IMR-90 (cell line): Measurements from ENCODE around the gene GSN. TPM values are rescaled to one million over a fixed set of nuclear protein-coding genes. Genes with fewer than 3 reads are reported as not detected.
A peak's percentile ranks its signal among the peaks of the same experiment; 100 is the strongest.

Experiments used
- ATAC-seq: fragments of 200-7000 bp; cut with Tn5 transposase; 2 replicates; pipeline ENCODE4 v1.9.1; 2020; ENCODE audit warnings: low read depth, mild to moderate bottlenecking, moderate library complexity
- BruUV-seq: library from RNA; stranded (reverse); fragments of 400-500 nt; replicated peaks from 2 replicates; lab custom pipeline; 2021; lab: Mats Ljungman, UMichigan
- CTCF ChIA-PET: fragments of 300-600 bp; formaldehyde crosslinking; extraction: SDS; loops from one replicate; lab custom pipeline; 2021; ENCODE audit warnings: antibody characterized with exemption; lab: Yijun Ruan, JAX
- POLR2A ChIA-PET: fragments of 300-600 bp; sonication (Branson Sonifier 250); formaldehyde crosslinking; loops from one replicate; lab custom pipeline; 2022; ENCODE audit warnings: antibody characterized with exemption; ENCODE audit not compliant: unreplicated experiment; lab: Charles Lee
- DNase-seq: peaks from one replicate; pipeline ENCODE4 v3.0.0; 2013
- H2AFZ ChIP-seq: replicated peaks from 2 replicates; pipeline ENCODE3; 2013; ENCODE audit warnings: low read length, mild to moderate bottlenecking; ENCODE audit not compliant: poor library complexity
- H2AK5ac ChIP-seq: 2 replicates; pipeline ENCODE4 v1.6.1; 2013; ENCODE audit warnings: low read depth, low read length, inconsistent platforms
- H2AK9ac ChIP-seq: replicated peaks from 2 replicates; pipeline ENCODE3; 2013; ENCODE audit warnings: mild to moderate bottlenecking, low read depth, low read length, moderate library complexity; ENCODE audit not compliant: poor library complexity
- H2BK120ac ChIP-seq: 2 replicates; pipeline ENCODE4 v1.6.1; 2013; ENCODE audit warnings: low read depth, low read length, inconsistent platforms
- H2BK15ac ChIP-seq: 3 replicates; pipeline ENCODE4 v1.6.1; 2013; ENCODE audit warnings: low read depth, low read length, inconsistent platforms
- H2BK20ac ChIP-seq: 2 replicates; pipeline ENCODE4 v1.6.1; 2013; ENCODE audit warnings: low read depth, mild to moderate bottlenecking, inconsistent platforms, low read length, moderate library complexity
- H2BK5ac ChIP-seq: 2 replicates; pipeline ENCODE4 v1.6.1; 2013; ENCODE audit warnings: mild to moderate bottlenecking, low read depth, low read length, inconsistent platforms; ENCODE audit not compliant: poor library complexity, severe bottlenecking
- H3K14ac ChIP-seq: replicated peaks from 2 replicates; pipeline ENCODE4 v1.6.1; 2013; ENCODE audit warnings: low read depth, low read length, inconsistent platforms
- H3K18ac ChIP-seq: 2 replicates; pipeline ENCODE4 v1.6.1; 2013; ENCODE audit warnings: low read depth, low read length, control low read depth
- H3K23ac ChIP-seq: 2 replicates; pipeline ENCODE4 v1.6.1; 2013; ENCODE audit warnings: low read depth, low read length, inconsistent platforms
- H3K27ac ChIP-seq: 2 replicates; pipeline ENCODE4 v1.5.1; 2013; ENCODE audit warnings: mild to moderate bottlenecking, control low read depth, low read length; ENCODE audit not compliant: insufficient read depth
- H3K27me3 ChIP-seq: 2 replicates; pipeline ENCODE4 v1.6.1; 2013; ENCODE audit warnings: low read length; ENCODE audit not compliant: control insufficient read depth, insufficient read depth
- H3K36me3 ChIP-seq: 2 replicates; pipeline ENCODE4 v1.6.1; 2013; ENCODE audit warnings: low read length, mixed read lengths; ENCODE audit not compliant: control insufficient read depth, insufficient read depth
- H3K4ac ChIP-seq: 2 replicates; pipeline ENCODE4 v1.6.1; 2013; ENCODE audit warnings: low read depth, low read length, inconsistent platforms
- H3K4me1 ChIP-seq: 2 replicates; pipeline ENCODE4 v1.6.1; 2013; ENCODE audit warnings: low read length, mixed read lengths; ENCODE audit not compliant: control insufficient read depth, insufficient read depth
- H3K4me2 ChIP-seq: 2 replicates; pipeline ENCODE4 v1.6.1; 2013; ENCODE audit warnings: low read depth, mild to moderate bottlenecking, control low read depth, low read length, moderate library complexity
- H3K4me3 ChIP-seq: 2 replicates; pipeline ENCODE4 v1.5.1; 2013; ENCODE audit warnings: low read depth, mild to moderate bottlenecking, control low read depth, low read length, moderate library complexity; ENCODE audit not compliant: insufficient read depth
- H3K56ac ChIP-seq: 2 replicates; pipeline ENCODE4 v1.6.1; 2013; ENCODE audit warnings: low read length, inconsistent platforms; ENCODE audit not compliant: insufficient read depth; ENCODE audit errors: extremely low read depth
- H3K79me1 ChIP-seq, 2 experiments: 2 replicates each; pipeline ENCODE4 v1.6.1; 2013; ENCODE audit warnings: low read length in 2 of 2, inconsistent platforms in 1 of 2, low read depth in 1 of 2
- H3K9ac ChIP-seq: 2 replicates; pipeline ENCODE4 v1.6.1; 2013; ENCODE audit warnings: low read depth, low read length, control low read depth
- H3K9me1 ChIP-seq: 2 replicates; pipeline ENCODE4 v1.6.1; 2013; ENCODE audit warnings: low read length, inconsistent platforms; ENCODE audit not compliant: insufficient read depth
- H3K9me3 ChIP-seq: 2 replicates; pipeline ENCODE4 v1.6.1; 2013; ENCODE audit warnings: low read length; ENCODE audit not compliant: control insufficient read depth, insufficient read depth
- H4K20me1 ChIP-seq: 2 replicates; pipeline ENCODE4 v1.6.1; 2013; ENCODE audit warnings: low read length, inconsistent platforms; ENCODE audit not compliant: insufficient read depth
- H4K5ac ChIP-seq: 2 replicates; pipeline ENCODE4 v1.6.1; 2013; ENCODE audit warnings: mild to moderate bottlenecking, low read depth, low read length, control low read depth
- H4K8ac ChIP-seq, 2 experiments: 2 replicates each; pipeline ENCODE4 v1.6.1; 2013; ENCODE audit warnings: low read depth in 2 of 2, low read length in 2 of 2, control low read depth in 1 of 2, inconsistent platforms in 1 of 2
- H4K91ac ChIP-seq: 2 replicates; pipeline ENCODE4 v1.6.1; 2013; ENCODE audit warnings: low read depth, low read length, inconsistent platforms; ENCODE audit not compliant: insufficient read depth
- BHLHE40 ChIP-seq: fragments of 150-350 bp; IDR thresholded peaks from 2 replicates; pipeline ENCODE4 v1.6.1; 2016; ENCODE audit warnings: mild to moderate bottlenecking, low read depth, low read length
- CEBPB ChIP-seq: IDR thresholded peaks from 2 replicates; pipeline ENCODE4 v1.6.1; 2012; ENCODE audit warnings: low read depth, low read length, improper control_type of control experiment
- FOS ChIP-seq: fragments of 150-350 bp; IDR thresholded peaks from 2 replicates; pipeline ENCODE4 v1.6.1; 2016; ENCODE audit warnings: low read depth, low read length
- MXI1 ChIP-seq: IDR thresholded peaks from 2 replicates; pipeline ENCODE4 v1.6.1; 2012; ENCODE audit warnings: low read depth, mild to moderate bottlenecking, low read length, moderate library complexity, borderline replicate concordance
- POLR2A ChIP-seq: IDR thresholded peaks from 2 replicates; pipeline ENCODE4 v1.6.1; 2012; ENCODE audit warnings: mild to moderate bottlenecking, low read depth, low read length
- RFX5 ChIP-seq: IDR thresholded peaks from 2 replicates; pipeline ENCODE4 v1.8.0; 2012; ENCODE audit warnings: low read depth, mild to moderate bottlenecking, low read length, moderate library complexity
- SMC3 ChIP-seq: fragments of 150-350 bp; IDR thresholded peaks from 2 replicates; pipeline ENCODE4 v1.6.1; 2016; ENCODE audit warnings: low read depth, mild to moderate bottlenecking, antibody characterized with exemption, low read length, moderate library complexity
- USF2 ChIP-seq: fragments of 150-350 bp; IDR thresholded peaks from 2 replicates; pipeline ENCODE4 v1.6.1; 2017; ENCODE audit warnings: mild to moderate bottlenecking, antibody characterized with exemption, low read length, low read depth
- WGBS, 2 experiments: methylation state at CpG; one replicate each; pipeline versions ENCODE4 v1.1.5 to v1.1.7; 2013; ENCODE audit warnings: missing lambda C conversion rate in 2 of 2; ENCODE audit not compliant: insufficient read length in 1 of 2; ENCODE audit errors: extremely low coverage in 2 of 2; 5-methylcytosine and 5-hydroxymethylcytosine counted together
- dilution Hi-C: fragments of 300-500 bp; cut with HindIII; formaldehyde crosslinking; loops from one replicate; pipeline ENCODE4 v1.14.3; 2018; ENCODE audit warnings: low sequenced_read_pairs; ENCODE audit not compliant: unreplicated experiment
- in situ Hi-C: fragments of 300-500 bp; cut with MboI; formaldehyde crosslinking; loops from 3 replicates; pipeline ENCODE4 v1.14.3; 2019; ENCODE audit warnings: low sequenced_read_pairs, inconsistent platforms, mixed read lengths
- intact Hi-C: fragments of 100-400 bp; cut with micrococcal nuclease; formaldehyde crosslinking; loops from 2 replicates; pipeline ENCODE4 v1.10.0; 2022
- polyA plus RNA-seq, 3 experiments: library from polyadenylated mRNA; depleted of rRNA; stranded (reverse); fragments of >200 nt; gene quantifications; 2 replicates each; pipeline ENCODE4 v1.2.3, GENCODE V29; 2012; ENCODE audit warnings: low replicate concordance in 1 of 3
- total RNA-seq: library from RNA; depleted of rRNA; stranded (reverse); fragments of >200 nt; gene quantifications from 2 replicates; pipeline ENCODE4 v1.2.3, GENCODE V29; 2012
- TF ChIP-seq, protein P1 (sequence below): fragments of 150-350 bp; IDR thresholded peaks from 2 replicates; pipeline ENCODE4 v1.6.1; 2016; ENCODE audit warnings: low read depth, mild to moderate bottlenecking, low read length, moderate library complexity, borderline replicate concordance

Gene GSN
- total and polyA plus RNA-seq, 2 of the 4 experiments (the other 2 are of a cell fraction): 495 to 547 TPM

DNA sequence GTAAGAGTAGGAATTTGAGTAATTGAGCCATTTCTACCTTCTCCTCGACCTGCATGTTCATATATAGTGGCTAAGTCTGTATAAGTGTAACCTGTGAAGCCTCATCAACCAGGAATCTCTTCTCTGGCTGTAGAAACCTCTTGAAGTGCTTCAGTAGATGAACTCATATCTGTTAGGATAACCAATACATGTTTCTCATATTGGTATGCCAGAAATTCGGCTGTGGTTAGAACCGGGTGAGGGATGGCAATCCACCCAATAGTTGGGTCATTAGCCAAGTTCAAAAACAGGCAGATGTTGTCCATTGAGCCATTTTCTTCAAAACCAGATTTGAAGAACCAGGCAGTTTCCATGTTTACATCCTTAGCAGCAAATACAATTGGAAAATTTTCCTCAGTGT lies 28.9 kb upstream of the GSN start:
- H3K27ac ChIP-seq: no peak overlapping the region
- H4K8ac ChIP-seq: no peak overlapping the region
- H3K4me3 ChIP-seq: no peak overlapping the region
- H2BK5ac ChIP-seq: no peak overlapping the region
- H3K4me2 ChIP-seq: no peak overlapping the region
- peaks cover 0 to 5% of the 10 kb centered on the region in 2 experiments; a peak in 1 of 4 replicates for H3K79me1 ChIP-seq
- H2BK15ac ChIP-seq: no peak overlapping the region; the same call in 2 of the 3 replicates
- ATAC-seq (no peak), DNase-seq (peak; percentile 19)
- H2BK20ac ChIP-seq: no peak overlapping the region
- no peaks in the 10 kb centered on the region for H3K9me3 ChIP-seq
- H3K9me1 ChIP-seq: peaks cover 13% of the 10 kb centered on the region
- intact Hi-C loops (no loop called here), dilution Hi-C loops (no loop called here), in situ Hi-C loops (no loop called here)
- H3K18ac ChIP-seq: no peak overlapping the region
- no peak overlapping the region for H3K9ac ChIP-seq
- H4K20me1 ChIP-seq: no peaks in the 10 kb centered on the region
- no peak overlapping the region for H3K4ac ChIP-seq
- H3K4me1 ChIP-seq: peaks cover 16% of the 10 kb centered on the region
- ChIA-PET POLR2A (no interaction called here), CTCF (no interaction called here)
- no TSS peak for BruUV-seq
- H2AFZ ChIP-seq: no peak overlapping the region
- H2AK9ac ChIP-seq: no peak overlapping the region
- no CpG with 5 or more reads among the region's 3 CpGs for WGBS, 2 experiments
- H4K91ac ChIP-seq: no peak overlapping the region
- H3K36me3 ChIP-seq: no peaks in the 10 kb centered on the region
- no peak overlapping the region for H4K5ac ChIP-seq
- TF ChIP-seq POLR2A (no peak), FOS (no peak), MXI1 (no peak), CEBPB (no peak), SMC3 (no peak), USF2 (no peak), BHLHE40 (no peak), RFX5 (no peak)
- TF ChIP-seq, protein P1, sequence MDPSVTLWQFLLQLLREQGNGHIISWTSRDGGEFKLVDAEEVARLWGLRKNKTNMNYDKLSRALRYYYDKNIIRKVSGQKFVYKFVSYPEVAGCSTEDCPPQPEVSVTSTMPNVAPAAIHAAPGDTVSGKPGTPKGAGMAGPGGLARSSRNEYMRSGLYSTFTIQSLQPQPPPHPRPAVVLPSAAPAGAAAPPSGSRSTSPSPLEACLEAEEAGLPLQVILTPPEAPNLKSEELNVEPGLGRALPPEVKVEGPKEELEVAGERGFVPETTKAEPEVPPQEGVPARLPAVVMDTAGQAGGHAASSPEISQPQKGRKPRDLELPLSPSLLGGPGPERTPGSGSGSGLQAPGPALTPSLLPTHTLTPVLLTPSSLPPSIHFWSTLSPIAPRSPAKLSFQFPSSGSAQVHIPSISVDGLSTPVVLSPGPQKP: no peak
- peak overlapping the region; percentile 57; the same call in 1 of the 2 replicates for H2AK5ac ChIP-seq
- no peak overlapping the region for H2BK120ac ChIP-seq
- no peak overlapping the region for H3K56ac ChIP-seq
- 0 out of 2 replicates have a peak overlapping the region, but pooled peaks have one; percentile 20 for H3K23ac ChIP-seq
- H3K27me3 ChIP-seq: no peaks in the 10 kb centered on the region
- no peak overlapping the region for H3K14ac ChIP-seq
